T-helper 2 cell (primary cell): ENCODE measurements around the gene OR4L1.
A peak's percentile ranks its signal among the peaks of the same experiment; 100 is the strongest.
"Not testable (repeated sequence)": the region's sequence is repeated elsewhere in the genome, so short reads cannot be mapped to it uniquely, and the experiment has no call there.

Source experiments
- DNase-seq, 5 experiments: peaks; one replicate each; pipeline versions ENCODE4 v3.0.0 to v3.0.0-alpha.2; 2012 to 2022
- total RNA-seq, 2 donors: gene quantifications; one replicate each; lab custom pipeline; 2026; lab: John Stamatoyannopoulos, UW

Gene OR4L1, protein sequence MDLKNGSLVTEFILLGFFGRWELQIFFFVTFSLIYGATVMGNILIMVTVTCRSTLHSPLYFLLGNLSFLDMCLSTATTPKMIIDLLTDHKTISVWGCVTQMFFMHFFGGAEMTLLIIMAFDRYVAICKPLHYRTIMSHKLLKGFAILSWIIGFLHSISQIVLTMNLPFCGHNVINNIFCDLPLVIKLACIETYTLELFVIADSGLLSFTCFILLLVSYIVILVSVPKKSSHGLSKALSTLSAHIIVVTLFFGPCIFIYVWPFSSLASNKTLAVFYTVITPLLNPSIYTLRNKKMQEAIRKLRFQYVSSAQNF
- 0 reads per million in 2 donors for total RNA-seq

DNA sequence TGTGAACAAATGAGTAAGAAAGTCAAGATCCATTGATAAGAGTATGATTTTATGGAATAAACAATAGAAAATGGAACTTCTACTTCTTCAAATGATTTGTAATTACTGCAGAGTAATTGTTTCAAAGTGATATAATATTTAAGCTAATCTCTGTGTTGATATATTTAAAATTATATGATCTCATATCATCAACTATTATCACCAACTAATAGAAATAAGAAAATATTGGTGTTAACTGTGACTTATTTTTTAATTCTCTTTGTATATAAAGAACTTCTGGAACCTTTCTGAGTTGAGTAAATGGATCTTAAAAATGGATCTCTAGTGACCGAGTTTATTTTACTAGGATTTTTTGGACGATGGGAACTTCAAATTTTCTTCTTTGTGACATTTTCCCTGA lies at the start of gene OR4L1:
Gene OR4L1, plus strand, starts transcription at position 301 of the 400 bp plus-strand sequence. Its CDS starts 0 bp downstream, at position 301.
- DNase-seq, result no peak

DNA sequence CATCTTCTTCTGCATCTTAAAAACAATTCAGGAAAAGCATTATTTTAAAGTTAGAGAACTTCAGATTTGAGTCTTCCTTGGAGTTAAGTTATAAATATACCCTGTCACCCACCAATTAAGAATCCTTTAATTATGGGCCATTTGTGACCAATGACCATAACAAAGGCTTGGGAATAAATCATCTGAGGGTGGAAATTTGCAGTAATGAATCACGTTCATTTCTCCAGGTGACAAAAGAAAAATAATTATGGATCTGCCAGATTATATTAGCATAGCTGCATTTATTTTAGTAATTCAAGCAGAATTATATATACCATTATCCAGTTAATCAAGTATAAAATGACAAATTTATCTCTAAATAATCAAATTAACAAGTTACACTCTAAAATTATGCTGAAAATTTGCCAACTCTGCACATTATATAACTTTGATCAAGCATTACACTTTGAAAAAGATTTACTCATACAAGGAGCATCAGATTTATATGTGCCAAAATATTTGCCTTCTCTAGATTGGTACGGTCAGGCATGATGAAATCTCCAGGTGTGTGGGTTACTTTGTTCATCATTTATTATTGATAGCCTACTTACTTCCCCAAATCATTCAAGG lies 40.5 kb upstream of the OR4L1 start, which contains the start of gene OR4K14:
Gene OR4K14, minus strand, starts transcription at position 51 of the 609 bp plus-strand sequence. CDS start 4,114 bp downstream, outside the sequence.
- no peak for DNase-seq

DNA sequence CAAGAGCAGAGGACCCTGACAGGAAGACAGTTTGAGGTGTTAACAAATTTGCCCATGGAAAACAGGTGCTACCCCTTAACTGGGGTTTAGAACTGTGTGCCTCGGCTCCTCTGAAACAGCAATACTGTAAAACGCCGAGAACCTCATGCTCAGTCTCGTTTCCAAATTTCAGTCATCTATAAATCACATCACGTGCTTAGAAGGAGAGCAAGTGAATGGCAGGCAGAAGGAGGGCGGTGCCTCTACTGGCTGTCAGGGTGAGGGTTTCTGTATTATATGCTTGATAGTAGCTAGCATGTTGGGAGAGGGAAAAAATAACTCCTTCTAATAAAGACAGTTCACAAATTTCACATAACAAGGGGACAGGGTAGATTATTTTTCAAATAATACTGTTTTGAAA lies 28.8 kb upstream of the OR4L1 start:
- no peak for DNase-seq

DNA sequence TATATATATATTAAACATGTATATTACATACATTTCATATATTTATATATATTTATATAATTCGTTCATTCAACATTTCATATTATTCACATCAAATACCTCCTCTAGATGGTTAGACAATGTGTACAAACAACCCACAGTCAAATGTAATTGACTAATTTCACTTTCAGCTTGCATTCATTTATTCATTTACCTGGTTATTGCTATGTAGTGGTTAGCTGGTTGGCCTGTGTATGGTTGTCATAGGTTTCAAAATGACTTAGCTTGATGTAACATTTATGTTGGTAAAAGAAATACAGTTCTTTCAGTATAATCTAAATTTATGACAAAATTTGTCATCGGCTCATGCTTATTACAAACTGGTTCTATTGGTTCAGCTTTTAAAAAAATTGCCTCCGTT lies 24.4 kb upstream of the OR4L1 start:
- peak in 1 of 5 experiments; percentile 6 for DNase-seq

DNA sequence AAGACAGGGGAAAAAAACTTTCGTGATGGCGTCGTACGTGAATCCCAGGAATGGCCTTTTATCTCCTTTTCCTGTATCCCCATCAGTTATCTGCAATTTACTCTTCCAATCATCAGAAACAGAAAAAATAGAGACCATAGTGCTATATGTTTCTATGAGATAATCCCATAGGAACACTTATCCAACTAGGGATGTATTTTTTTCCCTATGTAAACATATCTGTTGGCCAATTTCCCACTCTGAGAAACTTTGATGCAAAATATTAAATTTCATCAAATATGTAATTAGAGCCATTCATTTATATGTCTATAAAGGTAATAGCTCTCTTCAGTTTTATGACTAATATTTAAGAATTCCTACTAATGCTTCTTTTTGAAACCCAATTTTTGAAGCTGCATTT lies 23.9 kb upstream of the OR4L1 start, which contains the start of gene OR4K13:
Gene OR4K13, minus strand, starts transcription at position 101 of the 400 bp plus-strand sequence. CDS start 1,280 bp downstream, outside the sequence.
- DNase-seq, result no peak

DNA sequence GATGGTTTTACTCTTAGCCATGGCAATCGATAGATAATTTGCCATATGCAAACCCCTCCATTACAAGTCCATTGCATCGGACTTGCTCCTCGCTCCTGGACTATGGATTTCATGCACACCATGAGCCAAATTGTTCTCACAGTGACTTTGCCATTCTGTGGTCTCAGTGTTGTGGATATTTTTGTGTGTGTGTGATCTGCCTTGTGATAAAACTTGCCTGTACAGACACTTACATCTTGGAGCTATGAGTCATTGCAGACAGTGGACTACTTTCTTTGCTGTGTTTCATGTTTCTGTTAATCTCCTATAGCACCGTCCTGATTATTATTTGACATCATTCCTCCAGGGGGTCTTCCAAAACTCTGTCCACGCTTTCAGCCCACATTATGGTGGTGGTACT lies 15.6 kb upstream of the OR4L1 start:
- no peak for DNase-seq

DNA sequence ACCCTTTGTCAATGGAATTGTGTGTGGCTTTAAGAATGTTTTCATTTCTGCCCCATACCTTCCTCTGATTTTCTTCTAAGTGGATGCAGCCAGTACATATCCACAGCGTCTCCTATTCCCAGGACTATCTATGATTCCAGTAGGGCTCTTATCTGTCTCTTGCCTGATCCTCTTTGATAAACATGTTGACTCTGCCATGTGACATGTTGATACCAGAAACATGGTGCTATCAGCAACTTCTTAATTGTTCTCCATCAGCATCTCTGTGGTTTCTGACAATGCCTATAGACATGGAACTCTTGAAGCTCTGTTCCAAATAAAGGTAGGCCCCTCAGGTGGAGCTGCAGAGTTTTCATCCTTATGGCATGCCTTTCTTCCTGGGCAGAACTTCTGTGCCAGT lies 11.6 kb upstream of the OR4L1 start:
- DNase-seq, result no peak

DNA sequence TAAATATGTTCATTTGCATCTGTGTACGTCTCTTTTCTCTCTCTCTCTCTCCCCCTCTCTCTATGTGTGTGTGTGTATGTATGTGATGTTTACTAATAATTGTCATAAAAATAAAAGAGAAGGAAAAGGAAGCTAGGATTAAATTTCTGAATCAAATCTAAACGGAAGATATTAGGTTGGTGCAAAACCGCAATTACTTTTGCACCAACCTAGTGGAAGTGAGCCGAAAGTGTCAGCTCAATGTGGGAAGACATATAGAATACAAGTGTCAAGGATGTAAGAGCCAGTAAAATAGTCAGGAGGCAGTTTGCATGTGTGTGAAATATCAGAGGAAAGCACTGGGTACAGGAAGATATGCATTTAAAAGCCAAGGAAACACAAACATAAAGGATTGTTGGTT lies 32.2 kb downstream of the OR4L1 start:
- no peak for DNase-seq

DNA sequence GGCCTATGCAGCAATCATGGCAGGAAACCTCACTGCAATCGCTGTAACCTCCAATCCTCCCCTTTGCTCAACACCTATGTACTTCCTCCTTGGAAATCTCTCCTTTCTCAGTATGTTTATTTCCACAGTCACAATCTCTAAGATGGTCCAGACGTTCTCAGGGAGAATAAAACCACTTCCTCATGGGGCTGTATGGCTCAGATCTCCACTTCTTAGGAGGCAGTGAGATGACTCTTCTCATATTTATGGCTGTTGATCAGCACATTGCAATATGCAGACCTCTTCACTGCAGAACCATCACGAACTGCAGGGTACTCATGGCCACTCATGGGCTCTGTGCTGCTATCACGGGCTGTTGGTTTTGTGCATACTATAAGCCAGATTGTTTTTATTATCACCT lies 33.6 kb downstream of the OR4L1 start:
- DNase-seq, result no peak

DNA sequence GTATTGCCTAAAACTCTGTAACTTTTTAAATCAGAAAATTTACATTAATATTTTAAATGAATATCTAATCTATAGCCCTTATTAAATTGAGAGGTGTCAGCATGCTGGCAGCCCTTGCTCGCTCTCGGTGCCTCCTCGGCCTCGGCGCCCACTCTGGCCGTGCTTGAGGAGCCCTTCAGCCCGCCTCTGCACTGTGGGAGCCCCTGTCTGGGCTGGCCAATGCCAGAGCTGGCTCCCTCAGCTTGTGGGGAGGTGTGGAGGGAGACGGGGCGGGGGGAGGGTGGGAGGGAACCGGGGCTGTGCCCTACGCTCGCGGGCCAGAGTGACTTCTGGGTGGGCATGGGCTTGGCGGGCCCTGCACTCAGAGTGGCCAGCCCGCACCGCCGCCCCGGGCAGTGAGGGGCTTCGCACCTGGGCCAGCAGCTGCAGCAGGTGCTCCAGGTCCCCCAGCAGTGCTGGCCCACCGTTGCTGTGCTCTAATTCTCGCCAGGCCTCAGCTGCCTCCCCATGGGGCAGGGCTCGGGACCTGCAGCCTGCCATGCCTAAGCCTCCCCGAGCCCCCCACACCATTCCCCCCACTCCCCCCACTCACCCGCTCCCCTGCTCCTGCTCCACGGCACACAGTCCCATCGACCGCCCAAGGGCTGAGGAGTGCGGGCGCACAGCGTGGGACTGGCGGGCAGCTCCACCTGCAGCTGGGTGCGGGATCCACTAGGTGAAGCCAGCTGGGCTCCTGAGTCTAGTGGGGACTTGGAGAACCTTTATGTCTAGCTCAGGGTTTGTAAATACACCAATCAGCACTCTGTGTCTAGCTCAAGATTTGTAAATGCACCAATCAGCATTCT lies 39.3 kb downstream of the OR4L1 start:
- DNase-seq, result not testable (repeated sequence)

DNA sequence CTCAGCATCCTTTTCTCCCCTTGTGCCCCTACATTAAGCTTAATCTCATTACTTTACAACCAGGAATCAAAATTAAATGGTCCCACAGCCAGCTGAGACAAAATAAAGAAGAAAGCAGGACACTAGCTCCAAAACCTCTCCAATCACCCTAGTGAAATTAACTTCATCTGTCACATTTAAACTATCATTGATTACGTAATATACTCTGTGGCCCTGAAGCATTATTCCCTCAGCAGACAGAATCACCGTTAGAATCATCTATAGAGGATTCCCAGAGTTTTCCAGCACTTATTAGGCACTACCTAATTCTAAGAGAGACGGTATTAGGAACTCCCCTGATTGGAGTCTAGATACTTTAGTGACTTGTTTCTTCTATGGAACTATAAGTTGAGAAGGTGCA lies 50.6 kb downstream of the OR4L1 start, which contains the start of gene OR4K17:
Gene OR4K17, plus strand, starts transcription at position 302 of the 400 bp plus-strand sequence. CDS start 6,761 bp downstream, outside the sequence.
- no peak for DNase-seq
